ENCODE results near the gene TMEM88. TPM values are rescaled to one million over a fixed set of nuclear protein-coding genes. Genes with fewer than 3 reads are reported as not detected.

The TMEM88 gene
- total and polyA plus RNA-seq, 2 of the 13 experiments (the other 11 are each of a cell fraction or from before 2014, with no cell fraction given): 0.31 to 0.66 TPM

DNA sequence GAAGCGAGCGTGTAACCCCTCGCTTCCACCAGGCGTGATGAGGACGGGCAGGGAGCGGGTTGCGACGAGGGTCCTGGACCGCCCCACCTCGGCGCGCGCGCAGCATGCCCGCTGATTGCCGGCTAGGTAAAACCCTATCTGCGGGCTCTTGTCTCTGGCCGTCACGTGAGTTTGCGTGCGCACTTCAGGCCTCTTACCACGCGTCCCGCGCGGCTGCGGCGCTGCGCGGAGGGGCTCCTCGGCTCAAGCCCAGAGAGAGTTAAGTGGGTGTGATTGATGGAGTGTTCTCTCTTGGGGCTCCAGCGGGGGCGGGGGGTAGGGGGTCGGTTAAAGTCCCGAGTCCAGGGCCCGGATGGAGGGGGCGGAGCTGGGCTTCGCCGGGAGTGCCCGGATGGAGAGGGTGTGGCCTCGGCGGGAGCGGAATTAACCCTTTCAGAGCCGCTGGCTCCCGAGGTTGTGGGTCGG, 12.9 kb upstream of the TMEM88 start (continued):
- TF ChIP-seq ZNF770 (CRISPR knock-in tag; IDR thresholded peaks at IDR 0.05): no peak
- no peak for TF ChIP-seq ZNF598 (CRISPR knock-in tag; IDR thresholded peaks at IDR 0.05; ENCODE audit: borderline replicate concordance)
- no peak for TF ChIP-seq CREB3 (CRISPR knock-in tag; IDR thresholded peaks at IDR 0.05)
- no peak for TF ChIP-seq RERE (CRISPR knock-in tag; IDR thresholded peaks at IDR 0.05; ENCODE audit: low read depth)
- peak; percentile 35; the same call in 1 of the 2 replicates for TF ChIP-seq KLF6 (CRISPR knock-in tag; IDR thresholded peaks at IDR 0.05)
- no peak for TF ChIP-seq ZFP62 (CRISPR knock-in tag; IDR thresholded peaks at IDR 0.05)
- TF ChIP-seq ZNF562 (CRISPR knock-in tag; IDR thresholded peaks at IDR 0.05; ENCODE audit: borderline replicate concordance): no peak
- no peak for TF ChIP-seq ARNT2 (CRISPR knock-in tag; IDR thresholded peaks at IDR 0.05; ENCODE audit: low read depth)
- TF ChIP-seq, protein P1, sequence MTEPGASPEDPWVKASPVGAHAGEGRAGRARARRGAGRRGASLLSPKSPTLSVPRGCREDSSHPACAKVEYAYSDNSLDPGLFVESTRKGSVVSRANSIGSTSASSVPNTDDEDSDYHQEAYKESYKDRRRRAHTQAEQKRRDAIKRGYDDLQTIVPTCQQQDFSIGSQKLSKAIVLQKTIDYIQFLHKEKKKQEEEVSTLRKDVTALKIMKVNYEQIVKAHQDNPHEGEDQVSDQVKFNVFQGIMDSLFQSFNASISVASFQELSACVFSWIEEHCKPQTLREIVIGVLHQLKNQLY (CRISPR knock-in tag; IDR thresholded peaks at IDR 0.05): no peak
- TF ChIP-seq ETV5 (CRISPR knock-in tag; IDR thresholded peaks at IDR 0.05; ENCODE audit: borderline replicate concordance): no peak; the same call in 1 of the 2 replicates
- no peak for TF ChIP-seq ZNF501 (CRISPR knock-in tag; IDR thresholded peaks at IDR 0.05)
- TF ChIP-seq, protein P2, sequence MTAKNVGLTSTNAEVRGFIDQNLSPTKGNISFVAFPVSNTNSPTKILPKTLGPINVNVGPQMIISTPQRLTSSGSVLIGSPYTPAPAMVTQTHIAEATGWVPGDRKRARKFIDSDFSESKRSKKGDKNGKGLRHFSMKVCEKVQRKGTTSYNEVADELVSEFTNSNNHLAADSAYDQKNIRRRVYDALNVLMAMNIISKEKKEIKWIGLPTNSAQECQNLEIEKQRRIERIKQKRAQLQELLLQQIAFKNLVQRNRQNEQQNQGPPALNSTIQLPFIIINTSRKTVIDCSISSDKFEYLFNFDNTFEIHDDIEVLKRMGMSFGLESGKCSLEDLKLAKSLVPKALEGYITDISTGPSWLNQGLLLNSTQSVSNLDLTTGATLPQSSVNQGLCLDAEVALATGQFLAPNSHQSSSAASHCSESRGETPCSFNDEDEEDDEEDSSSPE (CRISPR knock-in tag; IDR thresholded peaks at IDR 0.05): no peak
- TF ChIP-seq SOX5 (CRISPR knock-in tag; IDR thresholded peaks at IDR 0.05; ENCODE audit: borderline replicate concordance): no peak; the same call in 1 of the 2 replicates
- no peak for TF ChIP-seq ZSCAN12 (CRISPR knock-in tag; IDR thresholded peaks at IDR 0.05)
- no peak for TF ChIP-seq ERF (CRISPR knock-in tag; IDR thresholded peaks at IDR 0.05)
- no peak for TF ChIP-seq ZBTB20 (CRISPR knock-in tag; IDR thresholded peaks at IDR 0.05; ENCODE audit: borderline replicate concordance, low read depth)
- no peak for TF ChIP-seq FOXA1 (IDR thresholded peaks at IDR 0.05)
- TF ChIP-seq FOXA1 (CRISPR knock-in tag; IDR thresholded peaks at IDR 0.05): no peak
- peak; percentile 95 for TF ChIP-seq RBFOX2 (IDR thresholded peaks at IDR 0.05; ENCODE audit: low read depth, low read length)
- TF ChIP-seq, protein P3, sequence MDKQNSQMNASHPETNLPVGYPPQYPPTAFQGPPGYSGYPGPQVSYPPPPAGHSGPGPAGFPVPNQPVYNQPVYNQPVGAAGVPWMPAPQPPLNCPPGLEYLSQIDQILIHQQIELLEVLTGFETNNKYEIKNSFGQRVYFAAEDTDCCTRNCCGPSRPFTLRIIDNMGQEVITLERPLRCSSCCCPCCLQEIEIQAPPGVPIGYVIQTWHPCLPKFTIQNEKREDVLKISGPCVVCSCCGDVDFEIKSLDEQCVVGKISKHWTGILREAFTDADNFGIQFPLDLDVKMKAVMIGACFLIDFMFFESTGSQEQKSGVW (CRISPR knock-in tag; IDR thresholded peaks at IDR 0.05; ENCODE audit: borderline replicate concordance): no peak
- no peak for TF ChIP-seq MAFG (CRISPR knock-in tag; IDR thresholded peaks at IDR 0.05)

Measured in HepG2 (cell line).